GM12865 (cell line): ENCODE measurements around the gene BASP1.

Experiments used
- DNase-seq: peaks from one replicate; pipeline ENCODE4 v3.0.0; 2010; ENCODE audit warnings: low read depth
- H3K4me3 ChIP-seq: 2 replicates; pipeline ENCODE4 v1.5.1; 2011; ENCODE audit warnings: mild to moderate bottlenecking, low read depth, low read length, control low read depth
- CTCF ChIP-seq: IDR thresholded peaks from 2 replicates; pipeline ENCODE4 v1.5.1; 2011; ENCODE audit warnings: low read length, control low read depth, low read depth, inconsistent platforms; ENCODE audit not compliant: insufficient read depth; ENCODE audit errors: missing control alignments

The BASP1 gene

GRCh38 chr5:17221843-17222636 lies 4.6 kb downstream of the BASP1 start:
- peak overlapping the region; percentile 16; the same call in 1 of the 2 replicates for H3K4me3 ChIP-seq
- no peak for TF ChIP-seq CTCF
- DNase-seq = peak; percentile 60

- DNase-seq = no peak
- no peak for TF ChIP-seq CTCF
- H3K4me3 ChIP-seq = peak overlapping the region; percentile 16; the same call in 1 of the 2 replicates
These were observed 5.2 kb downstream of the BASP1 start for GRCh38 chr5:17222664-17223063.

- no peak for TF ChIP-seq CTCF
- DNase-seq = peak; percentile 67
- H3K4me3 ChIP-seq = peak overlapping the region; percentile 22
These were observed 6.1 kb downstream of the BASP1 start for GRCh38 chr5:17223367-17224185.

GRCh38 chr5:17224858-17225511 lies 7.6 kb downstream of the BASP1 start:
- TF ChIP-seq CTCF = no peak
- H3K4me3 ChIP-seq = peak overlapping the region; percentile 53
- DNase-seq = peak; percentile 81

GRCh38 chr5:17225520-17225919 lies 8.1 kb downstream of the BASP1 start:
- no peak for TF ChIP-seq CTCF
- no peak for DNase-seq
- H3K4me3 ChIP-seq = peak overlapping the region; percentile 53

GRCh38 chr5:17227868-17228267 lies 10.4 kb downstream of the BASP1 start:
- H3K4me3 ChIP-seq = peak overlapping the region; percentile 42
- no peak for TF ChIP-seq CTCF
- DNase-seq = no peak
